Spleen (tissue), 7 donors: Measurements from ENCODE around the gene SPDYE2B.
"Not testable (repeated sequence)": the region's sequence is repeated elsewhere in the genome, so short reads cannot be mapped to it uniquely, and the experiment has no call there.

Experiments
- CTCF ChIP-seq, 11 experiments: fragments of 200-600 bp in 7 of 11; fragments of 450-650 bp in 4 of 11; sonication (generic) in 4 of 11; IDR thresholded peaks in 8 of 11; conservative IDR thresholded peaks in 3 of 11; 1 replicate in 7 of 11; 2 replicates in 4 of 11; pipeline versions ENCODE4 v1.4.0 to v1.8.0; 2016 to 2021; ENCODE audit warnings: antibody characterized with exemption in 11 of 11, inconsistent platforms in 4 of 11, mild to moderate bottlenecking in 1 of 11
- POLR2A ChIP-seq, 3 donors: fragments of 450-650 bp; IDR thresholded peaks; one replicate each; pipeline ENCODE4 v1.5.1; 2017; ENCODE audit warnings: antibody characterized with exemption in 3 of 3, mild to moderate bottlenecking in 1 of 3
- donor health status: DM: no; HTN: no; CAD: no; lungs with moderate emphysema.
- donor health status: DM: no; HTN: no; CAD: no.
- donor health status: DM: no; HTN: no; CAD: no.

- TF ChIP-seq CTCF (IDR thresholded peaks at IDR 0.05 in 8 of 11, conservative IDR thresholded peaks at IDR 0.05 in 3 of 11); POLR2A (IDR thresholded peaks at IDR 0.05): not testable (repeated sequence)
Observed at GRCh38 chr7:102649924-102650323, at the start of gene SPDYE2B.
